ENCODE measurements around the gene CD164L2. TPM values are rescaled to one million over a fixed set of nuclear protein-coding genes. Genes with fewer than 3 reads are reported as not detected.

CD164L2 gene
- total and polyA plus RNA-seq, 2 experiments from 2014 or later = 2.0 to 2.8 TPM

GRCh38 chr1:27418326-27419185 lies 35.4 kb upstream of the CD164L2 start:
- peaks cover 3% of the 10 kb centered on the region for H3K27me3 Mint-ChIP-seq (ENCODE audit: insufficient read depth, low read depth, poor library complexity)
- H3K4me1 ChIP-seq (ENCODE audit: insufficient read depth) = peaks cover 29% of the 10 kb centered on the region
- H3K9me2 ChIP-seq (ENCODE audit: insufficient read depth) = no peaks in the 10 kb centered on the region
- H3K4me3 ChIP-seq = no peak overlapping the region
- DNase-seq (ENCODE audit: low spot score) (peak; percentile 55), ATAC-seq (peak; percentile 80)
- H3K4me3 Mint-ChIP-seq = peak overlapping the region; percentile 41; the same call in 2 of the 3 replicates
- peaks cover 15% of the 10 kb centered on the region for H3K36me3 ChIP-seq (ENCODE audit: insufficient read depth)
- H3K9me3 Mint-ChIP-seq = no peaks in the 10 kb centered on the region
- no peaks in the 10 kb centered on the region; the same call in 1 of the 2 replicates for H4K20me1 ChIP-seq (replicated peaks; ENCODE audit: insufficient read depth)
- H3K79me2 ChIP-seq (replicated peaks; ENCODE audit: insufficient read depth) = peaks cover 10% of the 10 kb centered on the region
- peaks cover 4% of the 10 kb centered on the region; the same call in 1 of the 2 replicates for H3F3A ChIP-seq (replicated peaks; ENCODE audit: low read depth)
- TF ChIP-seq ZNF462 (CRISPR knock-in tag; IDR thresholded peaks at IDR 0.05) = no peak
- no peak for TF ChIP-seq EZH2 (IDR thresholded peaks at IDR 0.05; ENCODE audit: low read depth, unreplicated experiment)
- no peak for TF ChIP-seq REST (IDR thresholded peaks at IDR 0.05; ENCODE audit: unreplicated experiment)
- no peak for TF ChIP-seq CTCF (conservative IDR thresholded peaks at IDR 0.05; ENCODE audit: low read depth in 2 of 2)
- no peak for TF ChIP-seq JUNB (IDR thresholded peaks at IDR 0.05; ENCODE audit: unreplicated experiment)
- no peak for TF ChIP-seq EZH2phosphoT487 (IDR thresholded peaks at IDR 0.05; ENCODE audit: unreplicated experiment)
- TF ChIP-seq ZNF114 (CRISPR knock-in tag; IDR thresholded peaks at IDR 0.05) = no peak
- TF ChIP-seq ZNF331 (CRISPR knock-in tag; IDR thresholded peaks at IDR 0.05; ENCODE audit: low read depth) = no peak
- TF ChIP-seq STAT1 (IDR thresholded peaks at IDR 0.05; ENCODE audit: unreplicated experiment) = no peak
- no peak for TF ChIP-seq ETS1 (IDR thresholded peaks at IDR 0.05)
- TF ChIP-seq NANOG (IDR thresholded peaks at IDR 0.05; ENCODE audit: borderline replicate concordance) = no peak
- TF ChIP-seq CREB1 (CRISPR knock-in tag; IDR thresholded peaks at IDR 0.05; ENCODE audit: low read depth) = no peak
- TF ChIP-seq POLR2AphosphoS5 (IDR thresholded peaks at IDR 0.05; ENCODE audit: low read depth) = no peak
- H3K4me2 ChIP-seq = peak overlapping the region; percentile 58
- peak overlapping the region; percentile 73 for H3K27ac ChIP-seq (ENCODE audit: low read depth)
- peak overlapping the region; percentile 95 for H3K27ac Mint-ChIP-seq
- H3K27me3 ChIP-seq (ENCODE audit: insufficient read depth) = no peaks in the 10 kb centered on the region
- H2AFZ ChIP-seq = no peak overlapping the region
- peaks cover 48% of the 10 kb centered on the region for H3K4me1 Mint-ChIP-seq
- H3K36me3 Mint-ChIP-seq (ENCODE audit: low read depth) = peaks cover 52% of the 10 kb centered on the region

Data from GM23338 (cell line).